KMS-11 (cell line): ENCODE measurements around the gene ZFYVE28.

Source experiments
- H2AFZ ChIP-seq: fragments of 200-600 bp; sonication (generic); 2 replicates; pipeline ENCODE4 v1.6.1; 2016; ENCODE audit warnings: antibody characterized with exemption, mixed run types, low read depth
- H3K27ac ChIP-seq: fragments of 200-600 bp; sonication (generic); 2 replicates; pipeline ENCODE4 v1.6.1; 2016; ENCODE audit warnings: mild to moderate bottlenecking, mixed run types
- H3K27me3 ChIP-seq: fragments of 200-600 bp; sonication (generic); 2 replicates; pipeline ENCODE4 v1.6.1; 2017; ENCODE audit warnings: mild to moderate bottlenecking, low read depth, mixed run types, moderate library complexity; ENCODE audit not compliant: insufficient read depth
- H3K36me3 ChIP-seq: fragments of 200-600 bp; sonication (generic); 2 replicates; pipeline ENCODE4 v1.6.1; 2017; ENCODE audit warnings: mild to moderate bottlenecking, mixed run types; ENCODE audit not compliant: insufficient read depth
- H3K4me1 ChIP-seq: fragments of 200-600 bp; sonication (generic); 2 replicates; pipeline ENCODE4 v1.6.1; 2016; ENCODE audit warnings: mild to moderate bottlenecking, low read depth, mixed run types; ENCODE audit not compliant: poor library complexity, severe bottlenecking
- H3K4me2 ChIP-seq: fragments of 200-600 bp; sonication (generic); 2 replicates; pipeline ENCODE4 v1.7.0; 2016; ENCODE audit warnings: mild to moderate bottlenecking, mixed run types
- H3K4me3 ChIP-seq: fragments of 200-600 bp; sonication (generic); IDR thresholded peaks from 2 replicates; pipeline ENCODE4 v1.6.1; 2017; ENCODE audit warnings: low read depth, low read length, mixed read lengths; ENCODE audit not compliant: insufficient read depth
- H3K79me2 ChIP-seq: fragments of 200-600 bp; sonication (generic); 2 replicates; pipeline ENCODE4 v1.6.1; 2016; ENCODE audit warnings: low read depth, mixed run types; ENCODE audit not compliant: insufficient read depth
- H3K9ac ChIP-seq: fragments of 200-600 bp; sonication (generic); 2 replicates; pipeline ENCODE4 v1.6.1; 2016; ENCODE audit warnings: mild to moderate bottlenecking, mixed run types
- H4K20me1 ChIP-seq: fragments of 200-600 bp; sonication (generic); 2 replicates; pipeline ENCODE4 v1.6.1; 2016; ENCODE audit warnings: mild to moderate bottlenecking, mixed run types; ENCODE audit not compliant: insufficient read depth
- TF ChIP-seq, protein P1 (sequence below): fragments of 200-600 bp; sonication (generic); conservative IDR thresholded peaks from 2 replicates; pipeline ENCODE4 v1.6.1; 2017; ENCODE audit warnings: low read depth, mild to moderate bottlenecking, antibody characterized with exemption, low read length, moderate library complexity, mixed read lengths

The ZFYVE28 gene

DNA sequence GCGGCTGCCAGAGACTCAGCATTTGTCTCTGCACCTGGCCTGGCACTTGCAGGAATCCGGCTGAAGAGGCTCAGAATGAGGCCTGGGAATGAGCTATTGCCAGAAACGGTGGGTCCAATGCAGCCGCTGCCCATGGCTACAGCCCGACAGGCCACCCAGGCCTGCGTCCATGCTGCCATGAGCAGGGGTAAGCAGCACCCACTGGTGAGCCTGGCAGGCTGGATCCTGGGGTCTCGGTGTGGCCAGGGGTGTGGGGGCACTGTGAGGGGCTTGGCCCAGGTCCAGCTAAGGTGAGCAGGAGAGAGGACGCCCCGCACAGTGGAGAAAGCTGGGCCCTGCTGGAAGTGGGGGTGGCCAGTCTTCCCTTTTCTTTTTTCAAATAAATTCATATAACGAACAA is 96.2 kb downstream of the ZFYVE28 start:
- H2AFZ ChIP-seq: no peak overlapping the region
- H3K9ac ChIP-seq: no peak overlapping the region
- H3K27me3 ChIP-seq: no peaks in the 10 kb centered on the region
- no peak overlapping the region for H3K4me3 ChIP-seq
- no peak overlapping the region for H3K27ac ChIP-seq
- no peaks in the 10 kb centered on the region for H3K79me2 ChIP-seq
- H3K4me1 ChIP-seq: no peaks in the 10 kb centered on the region
- H3K36me3 ChIP-seq: no peaks in the 10 kb centered on the region
- H4K20me1 ChIP-seq: no peaks in the 10 kb centered on the region
- H3K4me2 ChIP-seq: no peak overlapping the region
- TF ChIP-seq, protein P1, sequence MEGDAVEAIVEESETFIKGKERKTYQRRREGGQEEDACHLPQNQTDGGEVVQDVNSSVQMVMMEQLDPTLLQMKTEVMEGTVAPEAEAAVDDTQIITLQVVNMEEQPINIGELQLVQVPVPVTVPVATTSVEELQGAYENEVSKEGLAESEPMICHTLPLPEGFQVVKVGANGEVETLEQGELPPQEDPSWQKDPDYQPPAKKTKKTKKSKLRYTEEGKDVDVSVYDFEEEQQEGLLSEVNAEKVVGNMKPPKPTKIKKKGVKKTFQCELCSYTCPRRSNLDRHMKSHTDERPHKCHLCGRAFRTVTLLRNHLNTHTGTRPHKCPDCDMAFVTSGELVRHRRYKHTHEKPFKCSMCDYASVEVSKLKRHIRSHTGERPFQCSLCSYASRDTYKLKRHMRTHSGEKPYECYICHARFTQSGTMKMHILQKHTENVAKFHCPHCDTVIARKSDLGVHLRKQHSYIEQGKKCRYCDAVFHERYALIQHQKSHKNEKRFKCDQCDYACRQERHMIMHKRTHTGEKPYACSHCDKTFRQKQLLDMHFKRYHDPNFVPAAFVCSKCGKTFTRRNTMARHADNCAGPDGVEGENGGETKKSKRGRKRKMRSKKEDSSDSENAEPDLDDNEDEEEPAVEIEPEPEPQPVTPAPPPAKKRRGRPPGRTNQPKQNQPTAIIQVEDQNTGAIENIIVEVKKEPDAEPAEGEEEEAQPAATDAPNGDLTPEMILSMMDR: no peak

DNA sequence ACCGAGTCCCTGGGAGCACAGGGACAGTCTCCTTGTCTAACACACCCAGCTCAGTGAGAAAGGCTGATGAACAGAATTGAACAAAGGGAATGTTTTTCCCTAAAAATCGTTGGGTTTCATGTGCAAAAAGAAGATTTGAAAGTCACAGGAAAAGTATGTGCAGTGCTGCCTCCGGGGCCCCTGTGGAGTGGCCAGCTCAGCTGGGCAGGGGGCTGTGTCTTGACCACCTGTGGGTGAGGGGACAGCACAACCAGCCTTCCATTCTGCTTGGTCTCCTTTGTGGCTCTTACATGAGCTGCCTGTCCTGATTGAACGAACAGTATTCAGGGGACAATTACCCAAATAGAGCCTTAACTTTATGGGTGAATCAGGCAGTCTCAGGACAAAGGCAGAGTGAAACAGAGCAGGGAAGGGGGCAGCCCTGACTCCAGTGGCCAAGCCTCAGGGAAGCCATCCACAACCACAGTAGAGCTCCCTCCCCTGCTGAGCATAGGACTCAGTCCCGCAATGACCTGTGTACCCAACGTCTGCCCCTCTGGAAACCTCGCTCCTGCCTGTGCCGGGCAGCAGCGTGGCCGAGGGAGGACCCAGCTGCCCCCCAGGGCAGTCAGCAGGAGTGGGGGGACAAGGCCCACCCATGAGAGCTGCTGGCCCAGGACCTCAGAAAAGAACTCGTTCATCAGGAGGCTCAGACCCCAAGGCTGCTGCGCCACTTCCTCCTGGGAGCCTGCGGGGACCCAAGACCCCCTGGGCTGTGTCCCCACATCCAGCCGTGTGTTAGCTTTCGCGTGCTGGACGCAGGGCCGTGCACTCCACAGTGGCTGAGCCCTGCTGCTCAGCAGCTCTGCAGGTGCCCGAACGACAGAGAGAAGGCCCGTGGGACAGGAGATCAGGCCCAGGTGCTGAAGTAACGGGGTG is 96.9 kb downstream of the ZFYVE28 start:
- Histone ChIP-seq H3K4me1 (no peaks in the 10 kb centered on the region), H3K79me2 (no peaks in the 10 kb centered on the region), H3K27me3 (no peaks in the 10 kb centered on the region), H3K27ac (no peak overlapping the region), H3K36me3 (no peaks in the 10 kb centered on the region), H2AFZ (no peak overlapping the region), H3K4me2 (no peak overlapping the region), H4K20me1 (no peaks in the 10 kb centered on the region), H3K4me3 (no peak overlapping the region), H3K9ac (no peak overlapping the region)
- TF ChIP-seq, protein P1: no peak

DNA sequence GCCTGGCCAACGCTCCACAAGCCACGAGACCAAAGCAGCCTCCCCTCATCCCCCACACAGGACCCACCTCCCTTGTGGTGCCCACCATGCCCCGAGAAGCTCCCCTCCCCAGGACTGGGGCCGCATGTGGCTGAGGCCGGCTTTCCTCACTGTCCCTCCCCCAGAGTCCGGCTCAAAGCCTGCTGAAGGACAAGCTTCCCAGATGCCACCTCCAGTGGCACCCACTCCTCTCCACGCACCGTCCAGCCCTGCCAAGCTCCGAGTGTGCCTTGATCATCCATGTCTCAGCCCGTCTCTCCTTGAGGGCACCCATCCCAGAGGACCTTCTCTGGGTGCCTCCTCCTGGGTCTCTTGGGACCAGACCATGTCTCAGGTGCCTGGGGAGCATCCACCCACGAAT is 97.7 kb downstream of the ZFYVE28 start:
- H3K36me3 ChIP-seq: no peaks in the 10 kb centered on the region
- no peak overlapping the region for H3K4me2 ChIP-seq
- H3K9ac ChIP-seq: no peak overlapping the region
- H3K4me3 ChIP-seq: no peak overlapping the region
- no peak overlapping the region for H3K27ac ChIP-seq
- TF ChIP-seq, protein P1: no peak
- no peaks in the 10 kb centered on the region for H3K4me1 ChIP-seq
- H2AFZ ChIP-seq: no peak overlapping the region
- no peaks in the 10 kb centered on the region for H4K20me1 ChIP-seq
- H3K79me2 ChIP-seq: no peaks in the 10 kb centered on the region
- no peaks in the 10 kb centered on the region for H3K27me3 ChIP-seq

DNA sequence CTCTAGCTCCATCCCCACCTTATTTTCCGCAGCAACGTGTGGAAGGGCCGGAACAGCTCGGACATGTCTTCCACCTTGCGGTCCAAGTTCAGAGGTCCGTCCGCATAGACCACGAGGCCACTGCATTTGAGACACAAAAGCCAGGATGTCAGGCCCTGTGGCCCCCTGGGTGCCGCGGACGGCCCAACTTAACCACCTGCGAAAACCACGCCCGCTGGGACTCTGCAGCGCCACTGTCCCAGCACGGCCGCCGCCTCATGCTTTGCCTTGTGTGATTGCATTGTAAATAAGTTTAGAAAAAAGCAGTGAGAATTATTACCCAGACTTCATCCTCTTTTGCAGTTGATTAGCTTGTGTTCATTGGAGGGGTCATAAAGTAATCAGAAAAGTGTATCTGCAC is 98.3 kb downstream of the ZFYVE28 start:
- Histone ChIP-seq H3K27me3 (no peaks in the 10 kb centered on the region), H3K4me1 (no peaks in the 10 kb centered on the region), H3K79me2 (no peaks in the 10 kb centered on the region), H3K4me2 (no peak overlapping the region), H3K9ac (no peak overlapping the region), H3K36me3 (no peaks in the 10 kb centered on the region), H3K4me3 (no peak overlapping the region), H3K27ac (no peak overlapping the region), H2AFZ (no peak overlapping the region), H4K20me1 (no peaks in the 10 kb centered on the region)
- TF ChIP-seq, protein P1: no peak
